Retina (tissue), 1 donor: ENCODE data around the gene SLC13A4.
"Not testable (repeated sequence)": the region's sequence is repeated elsewhere in the genome, so short reads cannot be mapped to it uniquely, and the experiment has no call there.

ENCODE experiments used
- DNase-seq: peaks from one replicate; pipeline ENCODE4 v3.0.0-alpha.2; 2016

The SLC13A4 gene

DNA sequence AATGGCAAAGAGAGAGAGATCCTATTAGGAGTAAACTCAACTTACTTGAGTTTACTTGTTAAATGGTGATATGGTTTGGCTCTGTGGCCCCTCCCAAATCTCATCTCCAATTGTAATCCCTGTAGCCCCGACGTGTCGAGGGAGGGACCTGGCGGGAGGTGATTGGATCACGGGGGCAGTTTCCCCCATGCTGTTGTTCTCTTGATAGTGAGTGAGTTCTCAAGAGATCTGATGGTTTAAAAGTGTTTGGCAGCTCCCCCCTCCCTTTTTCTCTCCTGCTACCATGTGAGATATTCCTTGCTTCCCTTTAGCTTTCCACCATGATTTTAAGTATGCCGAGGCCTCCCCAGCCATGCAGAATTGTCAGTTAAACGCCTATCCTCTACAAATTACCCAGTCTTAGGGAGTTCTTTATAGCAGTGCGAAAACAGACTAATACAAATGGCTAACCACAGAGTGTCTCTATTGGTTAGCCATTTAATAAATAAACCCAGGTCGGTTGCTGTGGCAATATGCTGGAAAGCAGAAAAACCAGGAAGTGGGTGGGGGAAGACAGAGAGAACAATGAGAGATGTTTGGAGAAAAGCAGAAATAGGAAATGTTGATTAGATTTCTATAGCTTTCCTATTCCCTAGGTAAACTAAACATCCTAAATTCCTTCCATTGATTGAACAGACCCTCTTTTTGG, 68.7 kb downstream of the SLC13A4 start:
- no peak for DNase-seq

DNA sequence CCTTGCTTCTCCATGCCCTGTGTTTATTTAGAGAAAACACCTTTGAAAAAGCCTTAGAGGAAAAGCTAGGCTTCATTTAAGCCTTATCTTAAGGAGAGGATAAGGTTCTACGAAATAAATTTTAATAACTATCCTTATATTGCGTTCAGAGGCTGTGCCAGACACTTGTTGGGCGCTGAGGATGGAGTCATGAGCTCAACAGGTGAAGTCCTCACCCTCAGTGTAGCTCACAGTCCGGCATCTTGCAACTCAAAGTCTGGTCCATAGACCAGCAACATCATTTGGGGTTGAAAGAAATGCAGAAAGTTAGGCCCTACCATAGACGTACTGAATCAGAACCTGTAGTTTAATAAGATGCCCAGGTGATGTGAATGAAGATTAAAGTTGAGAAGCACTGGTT, 69.4 kb downstream of the SLC13A4 start:
- DNase-seq: no peak

DNA sequence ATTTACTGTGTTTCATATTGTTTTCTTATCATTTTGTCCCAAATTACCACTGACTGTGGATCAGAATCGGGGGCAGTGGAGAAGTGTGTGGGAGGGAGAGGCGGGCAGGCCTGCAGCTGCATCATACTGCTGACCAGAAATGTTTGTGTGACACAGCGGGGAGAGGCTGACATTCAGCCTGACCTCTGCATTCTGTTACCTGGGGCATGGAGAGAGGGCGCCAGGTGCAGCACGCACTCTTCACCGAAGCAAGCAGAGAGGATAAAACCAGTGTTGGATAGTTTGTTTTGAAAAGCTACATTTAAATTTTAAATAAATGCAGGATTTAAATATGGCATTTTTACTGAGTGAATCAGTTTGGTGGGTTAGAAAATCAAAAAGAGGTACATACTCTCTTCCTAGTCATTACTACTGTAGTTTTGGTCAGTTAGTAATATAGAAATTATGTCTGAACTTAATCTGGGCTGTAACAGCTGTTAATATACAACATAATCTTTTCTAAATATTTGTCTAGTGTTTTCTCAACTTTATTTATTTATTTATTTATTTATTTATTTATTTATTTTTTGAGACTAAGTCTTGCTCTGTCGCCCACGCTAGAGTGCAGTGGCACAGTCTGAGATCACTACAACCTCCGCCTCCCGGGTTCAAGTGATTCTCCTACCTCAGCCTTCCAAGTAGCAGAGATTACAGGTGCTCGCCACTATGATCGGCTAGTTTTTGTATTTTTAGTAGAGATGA, 74.5 kb downstream of the SLC13A4 start:
- DNase-seq: no peak

DNA sequence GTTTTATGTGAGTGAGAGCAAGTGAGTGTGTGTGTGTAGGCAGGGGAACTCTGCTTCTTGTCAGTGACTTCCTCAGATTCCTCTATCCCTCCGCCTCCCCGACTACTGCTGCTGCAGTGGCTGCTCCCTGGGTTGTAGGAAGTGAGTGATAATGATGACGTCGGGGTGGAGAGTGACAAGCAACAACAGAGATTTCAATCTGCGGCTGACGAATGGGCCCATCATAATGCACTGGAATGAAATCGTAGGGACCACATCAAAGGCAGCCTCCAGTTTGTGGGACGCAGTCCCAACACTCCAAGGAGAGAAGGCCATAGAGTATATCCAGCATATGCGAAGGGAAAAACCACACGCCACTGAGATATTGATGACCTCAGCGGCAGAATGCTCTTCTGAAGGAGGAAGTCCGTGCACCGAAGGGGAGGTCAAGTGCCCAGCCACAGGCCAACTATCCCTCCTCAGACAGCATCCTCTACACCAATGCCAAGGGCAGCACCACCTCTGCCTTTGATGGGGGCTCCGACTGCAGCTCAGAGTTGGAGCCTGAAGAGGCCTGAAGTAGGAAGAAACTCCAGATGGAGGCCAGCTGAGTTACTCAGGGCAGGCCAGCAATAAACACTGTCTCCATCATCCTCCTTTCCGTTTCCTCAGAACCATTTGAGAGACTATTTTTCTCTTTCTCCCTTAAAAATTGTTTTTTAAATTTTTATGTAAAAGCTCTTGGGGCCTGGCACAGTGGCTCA, 77.0 kb downstream of the SLC13A4 start:
- no peak for DNase-seq

DNA sequence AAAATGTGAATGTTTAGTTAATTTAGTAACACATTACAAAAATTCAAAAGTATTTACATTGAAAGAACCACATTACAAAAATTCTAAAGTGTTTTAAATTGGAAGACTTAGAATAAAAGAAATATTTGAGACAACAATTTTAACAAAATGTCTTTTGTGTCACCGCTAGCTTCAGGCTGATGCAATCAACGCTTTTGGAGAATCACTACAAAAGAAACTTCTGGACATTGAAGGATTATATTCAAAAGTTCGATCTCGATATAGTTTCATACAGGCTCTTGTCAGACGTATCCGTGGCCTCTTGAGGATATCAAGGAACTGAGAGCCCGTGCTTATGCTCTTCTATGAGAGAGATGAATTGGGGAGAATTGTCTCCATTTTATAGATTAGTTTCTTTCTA, 79.8 kb downstream of the SLC13A4 start:
- DNase-seq: no peak

DNA sequence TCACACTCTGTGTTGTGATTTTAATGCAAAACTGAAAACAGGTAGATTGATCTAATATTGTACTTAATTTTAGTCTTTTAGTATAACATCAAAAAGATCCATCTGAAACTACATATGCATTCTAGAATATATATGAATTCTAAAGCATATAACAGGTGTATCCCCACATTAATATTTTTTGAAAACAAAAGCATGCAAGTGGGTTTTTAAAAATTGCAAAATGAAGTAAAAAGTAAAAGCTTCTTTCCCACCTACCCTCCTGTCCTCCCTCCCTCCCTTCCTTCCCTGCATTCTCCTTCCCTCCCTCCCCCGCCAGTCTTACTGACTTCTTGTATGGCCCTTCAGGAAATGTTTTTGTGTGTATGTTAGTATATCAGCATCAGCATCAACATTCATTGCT, 80.2 kb downstream of the SLC13A4 start:
- no peak for DNase-seq

DNA sequence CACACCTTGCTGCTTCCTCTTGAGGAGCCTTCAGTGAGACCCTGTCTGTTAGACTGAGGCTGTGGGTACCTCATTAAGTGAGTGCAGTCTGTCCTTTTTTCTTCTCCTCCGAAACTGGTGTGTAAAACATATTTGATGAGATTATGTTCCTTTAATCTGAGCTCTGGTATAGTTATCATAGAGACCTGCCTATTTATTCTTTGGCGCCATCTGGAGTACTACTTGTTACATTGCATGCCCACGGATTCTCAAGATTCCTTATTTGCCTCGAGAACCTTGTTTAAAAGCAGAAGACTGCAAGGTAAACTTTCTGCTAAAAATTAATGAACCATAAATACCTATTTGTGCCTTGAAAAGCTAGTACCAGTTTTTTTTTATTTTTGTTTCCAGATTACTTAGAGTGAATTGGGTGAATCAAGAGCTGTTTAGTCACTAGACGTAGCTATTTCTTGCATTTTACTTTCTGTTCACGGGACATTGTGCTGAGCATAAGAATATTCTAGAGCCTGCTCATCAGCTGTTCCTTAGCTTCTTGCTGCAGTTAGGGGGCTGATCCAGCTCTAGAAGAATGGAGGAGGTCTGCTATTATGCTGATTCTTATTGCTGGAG, 82.6 kb downstream of the SLC13A4 start:
- DNase-seq: peak; percentile 33

DNA sequence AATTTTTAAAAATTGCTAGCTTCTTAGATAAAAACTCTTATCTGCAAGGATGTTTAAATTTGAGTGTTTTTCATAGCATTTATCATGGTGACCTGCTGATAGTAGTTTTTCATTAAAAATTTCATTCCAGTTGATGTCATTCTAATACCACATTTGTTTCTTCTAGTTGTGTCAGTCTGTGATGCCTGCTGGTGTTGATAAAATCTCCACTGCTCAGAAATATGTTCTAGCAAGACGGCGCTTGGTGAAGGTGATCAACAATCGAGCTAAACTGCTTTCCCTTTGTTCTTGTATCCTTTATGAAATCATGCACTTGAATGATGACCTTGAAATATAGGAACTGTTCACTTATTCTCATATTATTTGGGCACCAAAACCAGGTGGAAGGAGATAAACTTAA, 83.3 kb downstream of the SLC13A4 start:
- no peak for DNase-seq

DNA sequence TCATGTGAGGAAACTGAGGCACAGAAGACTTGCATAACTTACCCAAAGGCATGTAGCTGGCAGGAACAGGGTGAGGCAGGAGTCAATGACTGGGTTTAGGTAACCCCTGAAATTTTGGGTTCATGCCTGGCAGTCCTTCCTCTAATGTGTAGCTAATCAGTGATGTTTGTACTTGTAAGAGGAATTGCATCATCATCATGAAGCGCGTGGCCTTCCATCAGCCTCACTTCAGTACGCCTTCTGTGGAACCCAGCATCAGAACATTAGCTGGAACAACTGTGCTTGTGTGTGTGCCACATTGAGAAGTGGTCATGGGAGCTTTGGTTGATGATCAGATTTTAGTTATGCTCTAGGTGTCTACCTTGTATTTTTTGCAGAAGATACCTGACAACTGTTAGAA, 83.8 kb downstream of the SLC13A4 start:
- no peak for DNase-seq

DNA sequence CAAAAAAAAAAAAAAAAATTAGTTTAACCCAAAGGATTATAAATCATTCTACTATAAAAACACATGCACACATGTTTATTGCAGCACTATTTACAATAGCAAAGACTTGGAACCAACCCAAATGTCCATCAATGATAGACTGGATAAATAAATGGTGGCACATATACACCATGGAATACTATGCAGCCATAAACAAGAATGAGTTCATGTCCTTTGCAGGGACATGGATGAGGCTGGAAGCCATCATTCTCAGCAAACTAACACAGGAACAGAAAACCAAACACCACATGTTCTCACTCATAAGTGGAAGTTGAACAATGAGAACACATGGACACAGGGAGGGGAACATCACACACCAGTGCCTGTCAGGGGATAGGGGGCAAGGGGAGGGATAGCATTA, 88.3 kb downstream of the SLC13A4 start:
- DNase-seq: not testable (repeated sequence)

DNA sequence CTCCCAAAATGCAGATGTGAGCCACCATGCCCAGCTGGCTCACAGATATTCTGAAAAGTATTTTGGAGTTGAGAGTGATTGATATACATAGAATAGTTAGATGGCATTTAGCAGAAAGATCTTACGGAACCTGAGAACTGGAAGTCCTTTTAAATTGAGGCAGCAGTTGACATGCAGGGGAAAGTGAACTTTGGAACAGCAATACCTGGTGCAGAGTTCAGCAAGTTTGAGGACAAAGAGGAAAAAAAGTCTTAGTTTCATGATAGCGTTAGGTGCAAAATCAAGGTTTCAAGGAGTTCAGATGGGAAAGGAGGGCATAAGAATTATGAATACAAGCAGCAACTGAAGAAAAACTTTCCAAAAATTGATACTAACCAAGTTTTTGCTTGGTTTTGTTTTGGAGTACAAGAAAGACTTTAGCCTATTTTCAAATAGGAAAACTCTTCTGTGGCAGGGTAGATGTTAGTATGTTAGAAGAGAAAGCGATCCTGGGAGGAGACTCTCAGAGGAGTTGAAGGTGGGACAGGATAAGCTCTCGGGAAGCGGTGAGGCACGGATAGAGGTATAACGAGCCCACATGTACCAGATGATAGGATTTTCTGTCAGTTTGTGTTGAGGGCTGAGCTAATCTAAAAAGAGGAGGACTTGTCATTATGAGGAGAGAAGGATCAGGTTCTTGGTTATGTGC, 93.7 kb downstream of the SLC13A4 start:
- DNase-seq: no peak
